Osteoblast (primary cell): ENCODE results near the gene RASA3. TPM values are rescaled to one million over a fixed set of nuclear protein-coding genes. Genes with fewer than 3 reads are reported as not detected.

Experiments used
- DNase-seq: peaks from one replicate; pipeline ENCODE4 v3.0.0; 2011; ENCODE audit warnings: low spot score, mixed read lengths; ENCODE audit not compliant: insufficient read length; ENCODE audit errors: missing footprints
- H2AFZ ChIP-seq: 2 replicates; pipeline ENCODE4 v1.6.0; 2011; ENCODE audit warnings: mild to moderate bottlenecking, low read length
- H3K27ac ChIP-seq: 2 replicates; pipeline ENCODE4 v1.5.1; 2011; ENCODE audit warnings: mild to moderate bottlenecking, low read depth, low read length, moderate library complexity
- H3K27me3 ChIP-seq: 2 replicates; pipeline ENCODE4 v1.6.0; 2012; ENCODE audit warnings: mild to moderate bottlenecking, control low read depth, inconsistent platforms, low read length, moderate library complexity; ENCODE audit not compliant: insufficient read depth
- H3K36me3 ChIP-seq: 2 replicates; pipeline ENCODE4 v1.5.1; 2011; ENCODE audit warnings: mild to moderate bottlenecking, low read length, control low read depth, moderate library complexity; ENCODE audit not compliant: insufficient read depth
- H3K4me1 ChIP-seq: 2 replicates; pipeline ENCODE4 v1.5.1; 2011; ENCODE audit warnings: mild to moderate bottlenecking, low read length, control low read depth, moderate library complexity; ENCODE audit not compliant: insufficient read depth
- H3K4me2 ChIP-seq: 2 replicates; pipeline ENCODE4 v1.6.0; 2011; ENCODE audit warnings: mild to moderate bottlenecking, low read length; ENCODE audit not compliant: insufficient read depth
- H3K4me3 ChIP-seq: fragments of 200-600 bp; sonication (generic); 3 replicates; pipeline ENCODE4 v1.5.1; 2012; ENCODE audit warnings: mild to moderate bottlenecking, low read length, inconsistent platforms; ENCODE audit not compliant: insufficient read depth
- H3K79me2 ChIP-seq: 2 replicates; pipeline ENCODE4 v1.6.0; 2012; ENCODE audit warnings: mild to moderate bottlenecking, low read length, control low read depth, inconsistent platforms; ENCODE audit not compliant: insufficient read depth
- H3K9me3 ChIP-seq: 2 replicates; pipeline ENCODE4 v1.5.1; 2011; ENCODE audit warnings: low read depth, low read length, control low read depth
- H4K20me1 ChIP-seq: 2 replicates; pipeline ENCODE4 v1.6.0; 2012; ENCODE audit warnings: mild to moderate bottlenecking, low read length, control low read depth; ENCODE audit not compliant: insufficient read depth
- CTCF ChIP-seq: IDR thresholded peaks from 2 replicates; pipeline ENCODE4 v1.5.1; 2011; ENCODE audit warnings: mild to moderate bottlenecking, low read depth, low read length, moderate library complexity; ENCODE audit errors: extremely low read depth
- total RNA-seq: library from RNA; depleted of rRNA; stranded (reverse); fragments of >200 nt; gene quantifications from 2 replicates; pipeline ENCODE4 v1.2.3, GENCODE V29; 2012

The RASA3 gene
- total RNA-seq, 1 donor: 41.3 TPM

- Histone ChIP-seq H4K20me1 (peaks cover 44% of the 10 kb centered on the region), H3K4me3 (no peak overlapping the region), H3K27me3 (no peaks in the 10 kb centered on the region), H3K4me2 (no peak overlapping the region), H3K79me2 (peaks cover 95% of the 10 kb centered on the region), H2AFZ (no peak overlapping the region), H3K27ac (no peak overlapping the region), H3K4me1 (peaks cover 12% of the 10 kb centered on the region), H3K36me3 (no peaks in the 10 kb centered on the region), H3K9me3 (no peaks in the 10 kb centered on the region)
- TF ChIP-seq CTCF: no peak
- no peak for DNase-seq
Measured at GRCh38 chr13:114096811-114097211, 35.6 kb downstream of the RASA3 start.

- Histone ChIP-seq H3K4me3 (no peak overlapping the region), H2AFZ (no peak overlapping the region), H3K79me2 (peaks cover 95% of the 10 kb centered on the region), H3K36me3 (no peaks in the 10 kb centered on the region), H3K27ac (no peak overlapping the region), H3K4me1 (peaks cover 12% of the 10 kb centered on the region), H3K9me3 (no peaks in the 10 kb centered on the region), H3K27me3 (no peaks in the 10 kb centered on the region), H3K4me2 (no peak overlapping the region), H4K20me1 (peaks cover 40% of the 10 kb centered on the region)
- DNase-seq: peak; percentile 27
- TF ChIP-seq CTCF: no peak
Measured at GRCh38 chr13:114096031-114096485, 36.4 kb downstream of the RASA3 start.

GRCh38 chr13:114095486-114095885 lies 36.9 kb downstream of the RASA3 start:
- no peak overlapping the region for H3K4me2 ChIP-seq
- H4K20me1 ChIP-seq: peaks cover 39% of the 10 kb centered on the region
- no peak for DNase-seq
- no peaks in the 10 kb centered on the region for H3K27me3 ChIP-seq
- no peaks in the 10 kb centered on the region for H3K36me3 ChIP-seq
- no peaks in the 10 kb centered on the region for H3K9me3 ChIP-seq
- H3K4me1 ChIP-seq: peaks cover 12% of the 10 kb centered on the region
- TF ChIP-seq CTCF: no peak
- no peak overlapping the region for H3K27ac ChIP-seq
- no peak overlapping the region for H2AFZ ChIP-seq
- peaks cover 95% of the 10 kb centered on the region for H3K79me2 ChIP-seq
- H3K4me3 ChIP-seq: no peak overlapping the region

- no peak for DNase-seq
- no peak overlapping the region for H2AFZ ChIP-seq
- no peaks in the 10 kb centered on the region for H3K36me3 ChIP-seq
- peaks cover 46% of the 10 kb centered on the region for H4K20me1 ChIP-seq
- no peak overlapping the region for H3K4me2 ChIP-seq
- no peaks in the 10 kb centered on the region for H3K9me3 ChIP-seq
- no peak for TF ChIP-seq CTCF
- H3K27ac ChIP-seq: no peak overlapping the region
- H3K4me1 ChIP-seq: peaks cover 8% of the 10 kb centered on the region
- no peaks in the 10 kb centered on the region for H3K27me3 ChIP-seq
- no peak overlapping the region for H3K4me3 ChIP-seq
- peaks cover 99% of the 10 kb centered on the region for H3K79me2 ChIP-seq
Measured at GRCh38 chr13:114093118-114093517, 39.3 kb downstream of the RASA3 start.
